ENCODE measurements around the gene IFRD2. TPM values are rescaled to one million over a fixed set of nuclear protein-coding genes. Genes with fewer than 3 reads are reported as not detected.

IFRD2 gene
- total and polyA plus RNA-seq, 3 donors from 2014 or later: 42.3 to 60.9 (median 55.3) TPM

GRCh38 chr3:50325113-50325480, 32.9 kb upstream of the IFRD2 start:
- H3K27ac ChIP-seq: peak overlapping the region in 1 of 2 donors; percentile 96
- WGBS, 2 donors: 87 to 90% methylated on average over 2 of the region's 2 CpGs
- intact Hi-C loops (cut with DNase I; ENCODE audit: low total_unique reads): loop anchor here (10.0 kb wide), 1 partner anchor 70 kb away; no protein-coding TSS in a partner anchor
- no peak for TF ChIP-seq CTCF (IDR thresholded peaks at IDR 0.05)
- no peak for TF ChIP-seq POLR2A (IDR thresholded peaks at IDR 0.05)
- no peak for DNase-seq
- H3K9me3 ChIP-seq: no peaks in the 10 kb centered on the region
- peaks cover 46% of the 10 kb centered on the region for H3K4me1 ChIP-seq
- no peaks in the 10 kb centered on the region for H3K36me3 ChIP-seq (ENCODE audit: low read depth, missing control alignments)
- no peak overlapping the region for H3K4me3 ChIP-seq
- no peaks in the 10 kb centered on the region for H3K27me3 ChIP-seq

GRCh38 chr3:50324351-50325112, 32.3 kb upstream of the IFRD2 start:
- H3K9me3 ChIP-seq: no peaks in the 10 kb centered on the region
- H3K4me3 ChIP-seq: no peak overlapping the region
- DNase-seq: peak; percentile 78
- 32 to 52% methylated on average over 2 to 4 of the region's 4 CpGs for WGBS, 2 donors
- TF ChIP-seq CTCF (IDR thresholded peaks at IDR 0.05) (peak; percentile 69 to 83 (median 77)), POLR2A (IDR thresholded peaks at IDR 0.05) (no peak)
- peaks cover 52% of the 10 kb centered on the region for H3K4me1 ChIP-seq
- no peaks in the 10 kb centered on the region for H3K36me3 ChIP-seq (ENCODE audit: low read depth, missing control alignments)
- no peaks in the 10 kb centered on the region for H3K27me3 ChIP-seq
- peak overlapping the region in 1 of 2 donors; percentile 96 for H3K27ac ChIP-seq
- intact Hi-C loops (cut with DNase I; ENCODE audit: low total_unique reads): loop anchor here (10.0 kb wide), 1 partner anchor 70 kb away; no protein-coding TSS in a partner anchor

- Histone ChIP-seq H3K36me3 (ENCODE audit: low read depth, missing control alignments) (no peaks in the 10 kb centered on the region), H3K27me3 (no peaks in the 10 kb centered on the region), H3K4me3 (no peak overlapping the region), H3K9me3 (no peaks in the 10 kb centered on the region), H3K27ac (peak overlapping the region in 1 of 2 donors; percentile 96), H3K4me1 (peaks cover 52% of the 10 kb centered on the region)
- no peak for TF ChIP-seq CTCF (IDR thresholded peaks at IDR 0.05)
- no peak for TF ChIP-seq POLR2A (IDR thresholded peaks at IDR 0.05)
- intact Hi-C loops (cut with DNase I; ENCODE audit: low total_unique reads): loop anchor here (10.0 kb wide), 1 partner anchor 69 kb away; no protein-coding TSS in a partner anchor
- DNase-seq: no peak
- WGBS, 2 donors: 56% methylated on average over 4 to 5 of the region's 5 CpGs
These were observed 31.5 kb upstream of the IFRD2 start for GRCh38 chr3:50323614-50324199.

GRCh38 chr3:50323092-50323600, 30.9 kb upstream of the IFRD2 start:
- no peaks in the 10 kb centered on the region for H3K9me3 ChIP-seq
- no peaks in the 10 kb centered on the region for H3K27me3 ChIP-seq
- no peak overlapping the region for H3K4me3 ChIP-seq
- 25 to 31% methylated on average over 4 of the region's 4 CpGs for WGBS, 2 donors
- intact Hi-C loops (cut with DNase I; ENCODE audit: low total_unique reads): loop anchor here (10.0 kb wide), 1 partner anchor 68 kb away; no protein-coding TSS in a partner anchor
- TF ChIP-seq CTCF (IDR thresholded peaks at IDR 0.05) (no peak), POLR2A (IDR thresholded peaks at IDR 0.05) (no peak)
- H3K4me1 ChIP-seq: peaks cover 48% of the 10 kb centered on the region
- no peak for DNase-seq
- peak overlapping the region; percentile 93 to 96 for H3K27ac ChIP-seq
- no peaks in the 10 kb centered on the region for H3K36me3 ChIP-seq (ENCODE audit: low read depth, missing control alignments)

All from testis (tissue), 3 donors.